Uterus (tissue), 2 donors: Measurements from ENCODE around the gene OVAAL.

Experiments used
- CTCF ChIP-seq, 4 experiments: fragments of 200-600 bp in 2 of 4; fragments of 450-650 bp in 2 of 4; sonication (generic) in 2 of 4; IDR thresholded peaks; one replicate each; pipeline ENCODE4 v1.5.1; 2016 to 2019; ENCODE audit warnings: antibody characterized with exemption in 4 of 4, mild to moderate bottlenecking in 2 of 4, moderate library complexity in 1 of 4
- POLR2A ChIP-seq, 2 donors: fragments of 450-650 bp; IDR thresholded peaks; one replicate each; pipeline ENCODE4 v1.6.1; 2016; ENCODE audit warnings: antibody characterized with exemption in 2 of 2, mild to moderate bottlenecking in 1 of 2, moderate library complexity in 1 of 2

- no peak for TF ChIP-seq POLR2A (IDR thresholded peaks at IDR 0.05)
- no peak for TF ChIP-seq CTCF (IDR thresholded peaks at IDR 0.05)
Observed at GRCh38 chr1:180548686-180549317, 10.0 kb upstream of the OVAAL start.
